Right ventricle myocardium inferior (tissue), 1 donor: ENCODE results near the gene FAM149A. TPM values are rescaled to one million over a fixed set of nuclear protein-coding genes. Genes with fewer than 3 reads are reported as not detected.

Source experiments
- ATAC-seq: fragments of 200-7000 bp; cut with Tn5 transposase; one replicate; pipeline ENCODE4 v1.9.1; 2020; ENCODE audit warnings: mild to moderate bottlenecking, moderate library complexity
- DNase-seq: peaks from one replicate; pipeline ENCODE4 v3.0.0; 2021; ENCODE audit errors: missing footprints
- intact Hi-C: fragments of 100-400 bp; cut with DNase I; formaldehyde crosslinking; loops from one replicate; pipeline ENCODE4 v1.11.0; 2022
- total RNA-seq: library from RNA; stranded (reverse); fragmentation: NEBNext Ultra II Directional; extraction: Animal tissue kit (Norgen Biotek cat#: 25700); gene quantifications from one replicate; pipeline ENCODE4 v1.2.1, GENCODE V29; 2021
- donor health status: DM: no; HTN: yes; CAD: no; lungs with severe emphysema.

Gene FAM149A
- total RNA-seq, 1 donor from 2014 or later, result 13.9 TPM

GRCh38 chr4:186190581-186191199 is 86.2 kb downstream of the FAM149A start:
- peak; percentile 72 for DNase-seq
- ATAC-seq, result peak; percentile 51
- intact Hi-C loops, result loop anchor here (1.0 to 2.0 kb wide), 2 partner anchors 46 to 122 kb away; no protein-coding TSS in a partner anchor

DNA sequence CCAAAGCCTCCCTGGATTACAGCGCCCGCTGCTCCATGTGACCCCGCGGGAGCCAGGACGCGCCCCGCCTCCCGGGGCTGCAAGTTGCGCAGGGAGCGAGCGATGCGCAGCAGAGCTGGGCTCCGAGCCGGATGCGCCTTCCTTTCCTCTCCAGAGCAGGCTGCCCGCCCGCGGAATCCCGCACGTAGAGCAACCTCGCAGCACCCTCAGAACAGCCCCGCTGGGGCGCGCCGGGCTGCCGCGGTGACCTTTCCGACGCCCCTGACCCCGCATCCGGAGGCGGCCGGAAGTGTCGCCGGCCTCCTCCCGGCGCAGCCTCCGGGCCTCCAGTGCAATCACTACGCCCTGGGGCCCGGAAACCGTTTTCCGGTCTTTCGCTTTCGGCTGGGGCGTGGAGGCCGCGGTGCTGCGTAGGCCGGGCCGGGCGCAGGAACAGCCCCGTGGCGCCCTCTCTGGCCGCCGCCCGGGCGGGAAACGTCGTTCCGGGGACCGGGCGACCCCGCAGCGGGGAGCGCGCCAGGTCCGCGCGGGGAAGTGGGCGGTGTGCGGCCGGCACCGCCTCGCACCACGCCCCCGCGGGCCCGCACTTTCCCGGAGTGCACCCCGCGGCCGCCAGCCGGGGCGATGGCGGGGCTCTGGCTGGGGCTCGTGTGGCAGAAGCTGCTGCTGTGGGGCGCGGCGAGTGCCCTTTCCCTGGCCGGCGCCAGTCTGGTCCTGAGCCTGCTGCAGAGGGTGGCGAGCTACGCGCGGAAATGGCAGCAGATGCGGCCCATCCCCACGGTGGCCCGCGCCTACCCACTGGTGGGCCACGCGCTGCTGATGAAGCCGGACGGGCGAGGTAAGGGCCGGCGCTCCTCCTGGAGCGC is 86.9 kb downstream of the FAM149A start, which contains the start of gene CYP4V2:
TSS of gene CYP4V2 (plus strand) at position 368 of the 866 bp plus-strand sequence. CDS start at position 625, 257 bp downstream.
- peak; percentile 91 for DNase-seq
- intact Hi-C loops, result loop anchor here (1.0 to 2.0 kb wide), 2 partner anchors 47 to 123 kb away; no protein-coding TSS in a partner anchor
- ATAC-seq, result peak; percentile 92

GRCh38 chr4:186192066-186192612 is 87.6 kb downstream of the FAM149A start:
- ATAC-seq (peak; percentile 24), DNase-seq (no peak)
- intact Hi-C loops, result no loop called here

GRCh38 chr4:186193851-186194250 is 89.3 kb downstream of the FAM149A start:
- intact Hi-C loops, result no loop called here

GRCh38 chr4:186196063-186196462 is 91.6 kb downstream of the FAM149A start:
- no peak for DNase-seq
- intact Hi-C loops, result no loop called here
- ATAC-seq, result no peak

More at GRCh38 chr4:186193851-186194250, 89.3 kb downstream of the FAM149A start:
- DNase-seq (no peak), ATAC-seq (no peak)

GRCh38 chr4:186200516-186200915 is 96.0 kb downstream of the FAM149A start:
- intact Hi-C loops, result no loop called here
- no peak for DNase-seq
- peak; percentile 21 for ATAC-seq

DNA sequence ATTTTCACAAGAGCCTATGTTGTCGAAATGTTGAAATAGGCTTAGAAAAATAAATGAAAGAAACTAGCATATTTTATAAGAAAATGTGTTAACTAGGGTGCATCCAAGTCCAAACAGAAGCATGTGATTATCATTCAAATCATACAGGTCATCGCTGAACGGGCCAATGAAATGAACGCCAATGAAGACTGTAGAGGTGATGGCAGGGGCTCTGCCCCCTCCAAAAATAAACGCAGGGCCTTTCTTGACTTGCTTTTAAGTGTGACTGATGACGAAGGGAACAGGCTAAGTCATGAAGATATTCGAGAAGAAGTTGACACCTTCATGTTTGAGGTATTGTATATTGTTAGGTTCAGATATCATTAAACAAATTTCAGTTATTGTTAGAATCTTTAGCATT is 96.5 kb downstream of the FAM149A start:
- intact Hi-C loops, result no loop called here
- DNase-seq (no peak), ATAC-seq (peak; percentile 49)

DNA sequence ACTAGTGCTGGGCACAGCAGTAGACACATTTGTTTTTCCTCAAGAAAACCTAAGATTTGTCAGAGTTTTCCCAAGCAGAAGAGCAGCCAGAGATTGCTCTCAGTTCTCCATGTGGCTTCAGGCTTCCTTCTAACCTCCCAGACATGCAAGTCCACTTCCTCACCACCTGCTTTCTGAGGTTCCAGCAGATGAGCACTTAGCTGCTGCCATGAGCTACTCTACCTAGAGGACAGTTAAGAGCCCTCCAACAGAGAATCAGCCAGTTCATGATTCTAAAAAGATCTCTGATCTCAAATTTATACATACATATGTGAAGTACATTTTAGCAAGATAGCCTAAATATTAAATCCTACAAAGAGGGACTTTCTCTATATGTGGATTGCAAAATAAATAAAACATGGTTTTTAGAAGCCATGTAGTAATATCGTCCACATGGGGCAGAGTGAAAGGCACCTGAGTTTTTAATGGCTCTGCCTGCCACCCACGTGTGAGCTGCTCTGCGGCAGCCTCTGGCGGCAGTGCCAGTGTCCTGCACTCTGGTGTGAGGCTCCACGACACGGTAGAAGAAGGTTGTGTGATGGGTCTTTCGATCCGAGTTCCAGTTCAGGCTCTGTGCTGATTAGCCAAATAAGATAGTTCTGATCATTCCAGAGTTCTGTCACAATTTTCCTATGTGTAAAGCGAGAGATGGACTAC is 97.2 kb downstream of the FAM149A start:
- no peak for DNase-seq
- intact Hi-C loops, result no loop called here
- ATAC-seq, result peak; percentile 67

- intact Hi-C loops, result no loop called here
- DNase-seq, result no peak
- no peak for ATAC-seq
Observed at GRCh38 chr4:186202490-186203140, 98.1 kb downstream of the FAM149A start.

DNA sequence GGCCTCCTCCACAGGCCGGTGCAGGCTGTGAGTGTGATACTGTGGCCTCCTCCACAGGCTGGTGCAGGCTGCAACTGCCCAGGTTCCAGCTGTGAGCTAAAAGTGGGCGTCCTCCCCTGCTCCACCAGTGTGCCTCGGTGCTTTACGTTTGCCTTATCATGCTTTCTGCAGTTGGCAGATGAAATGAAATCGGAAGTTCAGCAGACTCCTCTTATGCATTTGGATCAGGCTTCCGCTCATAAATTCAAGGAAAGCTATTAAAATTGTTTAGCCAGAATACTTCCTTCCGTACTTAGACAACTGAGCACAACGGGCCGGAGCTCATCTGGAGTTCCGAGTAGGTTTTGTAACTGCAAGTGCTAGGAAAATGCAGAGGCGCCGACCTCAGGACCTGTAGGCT is 98.9 kb downstream of the FAM149A start:
- DNase-seq (no peak), ATAC-seq (no peak)
- intact Hi-C loops, result no loop called here

DNA sequence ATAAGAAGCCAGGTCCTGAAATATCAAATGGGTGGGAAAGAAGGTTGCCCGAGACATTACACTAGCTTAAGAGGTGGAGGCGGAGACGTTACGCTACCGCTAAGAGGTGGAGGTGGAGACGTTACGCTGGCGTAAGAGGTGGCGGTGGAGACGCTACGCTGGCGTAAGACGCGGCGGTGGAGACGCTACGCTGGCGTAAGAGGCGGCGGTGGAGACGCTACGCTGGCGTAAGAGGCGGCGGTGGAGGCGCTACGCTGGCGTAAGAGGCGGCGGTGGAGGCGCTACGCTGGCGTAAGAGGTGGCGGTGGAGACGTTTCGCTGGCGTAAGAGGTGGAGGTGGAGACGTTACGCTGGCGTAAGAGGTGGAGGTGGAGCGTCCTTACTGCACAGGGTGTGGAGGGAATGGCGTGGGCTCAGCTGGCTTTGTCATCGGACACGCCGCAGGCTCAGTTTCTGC is 99.6 kb downstream of the FAM149A start:
- ATAC-seq (no peak), DNase-seq (no peak)
- intact Hi-C loops, result no loop called here

DNA sequence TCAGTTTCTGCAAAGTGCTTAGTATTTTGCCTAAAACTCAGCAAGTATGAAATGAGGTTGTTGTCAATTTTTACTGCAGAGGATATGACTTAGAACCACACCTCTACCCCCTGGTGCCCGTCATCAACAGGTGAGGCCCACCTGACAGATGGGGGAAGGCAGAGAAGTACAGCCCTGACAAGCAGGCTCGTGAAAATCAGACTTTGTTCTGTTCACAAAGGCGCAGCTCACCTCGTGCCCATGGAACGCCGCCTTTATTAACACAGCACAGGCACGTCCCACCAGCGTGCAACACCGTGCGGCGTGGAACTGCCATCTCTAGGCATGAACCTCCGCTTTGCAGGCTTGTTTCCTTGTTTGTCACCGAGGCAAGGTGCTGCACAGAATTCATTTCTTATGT is 100.2 kb downstream of the FAM149A start:
- no peak for DNase-seq
- intact Hi-C loops, result no loop called here

GRCh38 chr4:186205156-186205555 is 100.7 kb downstream of the FAM149A start:
- ATAC-seq, result no peak
- intact Hi-C loops, result no loop called here
- DNase-seq, result no peak

More for the DNA sequence above, 100.2 kb downstream of the FAM149A start:
- ATAC-seq, result no peak

DNA sequence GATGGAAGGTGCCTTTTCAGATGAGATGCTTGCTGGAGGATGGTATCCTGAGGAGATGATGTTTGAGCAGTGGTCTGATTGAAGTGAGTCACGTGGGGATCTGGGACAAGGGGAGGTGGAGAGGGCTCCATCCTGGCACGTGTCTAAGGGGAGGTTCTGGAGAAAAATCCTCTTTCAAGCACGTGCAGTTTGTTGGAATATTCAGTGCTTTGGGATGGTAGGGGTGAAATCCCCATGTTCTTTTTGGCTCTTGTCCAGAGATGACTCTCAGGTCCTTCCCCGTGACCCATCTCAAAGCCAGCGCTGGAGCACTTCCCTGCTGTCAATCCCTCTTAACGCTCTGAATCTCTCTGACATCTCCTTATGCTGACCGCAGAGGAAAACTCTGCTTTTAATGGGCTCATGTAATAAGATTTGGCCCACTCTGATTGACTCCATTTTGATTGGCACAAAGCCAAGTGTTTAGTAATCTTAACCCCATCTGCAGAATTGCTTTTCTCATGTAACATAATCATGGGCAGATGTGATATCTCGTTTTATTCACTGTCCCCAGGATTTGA is 112.0 kb downstream of the FAM149A start:
- DNase-seq, result no peak
- ATAC-seq, result no peak
- intact Hi-C loops, result no loop called here

DNA sequence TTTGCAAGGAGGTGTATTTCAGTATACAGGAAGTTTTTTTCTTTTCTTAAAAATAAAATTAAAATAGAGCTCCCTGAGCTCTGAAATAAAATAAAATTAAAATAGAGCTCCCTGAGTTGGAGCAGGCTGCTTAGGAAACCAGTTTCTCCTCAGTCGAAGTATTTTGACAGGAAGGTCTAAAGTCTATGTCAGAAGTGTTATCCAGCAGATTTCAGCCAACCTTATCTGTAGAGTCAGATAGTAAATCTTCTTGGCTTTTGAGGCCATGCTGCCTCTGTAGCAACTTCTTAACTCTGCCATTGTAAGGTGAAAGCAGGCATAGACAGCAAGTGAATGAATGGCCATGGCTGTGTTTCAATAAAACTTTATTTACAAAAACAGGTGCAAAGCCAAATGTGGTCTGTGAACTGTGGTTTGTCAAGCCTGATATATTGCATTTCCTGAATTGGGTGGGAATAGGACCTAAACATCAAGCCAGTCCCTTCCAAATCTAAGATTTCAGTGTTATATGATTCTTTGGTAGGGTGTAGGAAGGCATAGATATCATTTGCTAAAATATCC is 113.3 kb downstream of the FAM149A start:
- DNase-seq (no peak), ATAC-seq (no peak)
- intact Hi-C loops, result no loop called here

DNA sequence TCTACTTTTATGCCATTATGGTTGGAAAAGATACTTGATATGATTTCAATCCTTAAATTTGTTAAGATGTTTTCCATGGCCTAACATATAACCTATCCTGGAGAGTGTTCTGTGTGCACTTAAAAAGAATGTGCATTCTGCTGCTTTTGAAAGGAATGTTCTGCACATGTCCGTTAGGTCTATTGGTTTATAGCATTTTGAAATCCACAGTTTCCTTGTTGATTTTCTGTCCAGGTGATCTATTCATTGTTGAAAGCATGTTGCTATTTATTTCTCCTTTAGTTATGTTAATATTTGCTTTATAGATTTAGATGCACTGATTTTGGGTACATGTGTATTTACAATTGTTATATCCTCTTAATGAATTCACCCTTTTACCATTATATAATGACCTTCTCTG is 117.1 kb downstream of the FAM149A start:
- intact Hi-C loops, result no loop called here
- DNase-seq, result no peak
- ATAC-seq, result no peak
